Hepatic stellate cell (primary cell): ENCODE measurements around the gene DUS1L.

ENCODE experiments used
- DNase-seq: peaks from one replicate; pipeline ENCODE4 v3.0.0; 2011; ENCODE audit warnings: low spot score

DUS1L gene

DNA sequence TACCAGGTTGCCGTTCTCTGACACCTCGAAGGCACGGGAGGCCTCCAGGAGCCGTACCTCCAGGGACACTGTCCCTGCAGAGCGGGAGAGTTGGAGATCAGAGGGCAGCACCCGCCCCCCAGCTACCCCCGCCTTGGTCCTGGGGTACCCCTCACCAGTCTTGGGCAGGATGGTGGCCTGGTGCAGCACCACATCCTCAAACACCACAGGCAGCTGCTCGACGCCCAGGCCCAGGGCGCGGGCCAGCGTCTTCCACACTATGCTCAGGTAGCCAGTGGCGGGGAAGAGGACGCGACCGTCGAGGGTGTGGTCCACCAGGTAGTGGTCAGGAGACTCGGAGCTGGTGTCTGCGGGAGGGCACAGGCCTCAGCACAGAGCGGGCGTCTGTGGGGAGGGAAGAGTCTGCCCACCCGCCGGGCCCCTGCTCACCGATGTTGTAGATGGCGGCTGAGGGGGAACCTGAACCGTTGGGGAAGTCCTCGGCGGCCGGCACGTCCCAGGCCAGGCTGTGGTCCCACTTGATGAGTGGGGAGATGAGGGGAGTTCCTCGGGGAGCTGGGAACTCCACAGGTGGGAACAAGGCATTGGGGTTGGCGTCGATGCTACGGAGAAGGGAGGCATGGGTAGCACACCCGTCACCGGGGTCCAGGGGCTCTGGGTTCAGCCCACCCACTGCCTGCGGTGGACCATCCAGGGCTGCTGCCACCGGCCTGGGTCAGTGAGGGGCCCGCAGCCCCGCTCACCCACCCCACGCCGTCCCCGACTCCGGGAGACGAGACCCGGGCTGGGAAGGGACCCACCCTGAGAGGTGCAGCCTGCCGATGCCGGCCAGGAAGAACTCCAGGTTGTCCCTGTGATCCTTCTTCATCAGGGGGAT, 22.6 kb upstream of the DUS1L start:
- no peak for DNase-seq

DNA sequence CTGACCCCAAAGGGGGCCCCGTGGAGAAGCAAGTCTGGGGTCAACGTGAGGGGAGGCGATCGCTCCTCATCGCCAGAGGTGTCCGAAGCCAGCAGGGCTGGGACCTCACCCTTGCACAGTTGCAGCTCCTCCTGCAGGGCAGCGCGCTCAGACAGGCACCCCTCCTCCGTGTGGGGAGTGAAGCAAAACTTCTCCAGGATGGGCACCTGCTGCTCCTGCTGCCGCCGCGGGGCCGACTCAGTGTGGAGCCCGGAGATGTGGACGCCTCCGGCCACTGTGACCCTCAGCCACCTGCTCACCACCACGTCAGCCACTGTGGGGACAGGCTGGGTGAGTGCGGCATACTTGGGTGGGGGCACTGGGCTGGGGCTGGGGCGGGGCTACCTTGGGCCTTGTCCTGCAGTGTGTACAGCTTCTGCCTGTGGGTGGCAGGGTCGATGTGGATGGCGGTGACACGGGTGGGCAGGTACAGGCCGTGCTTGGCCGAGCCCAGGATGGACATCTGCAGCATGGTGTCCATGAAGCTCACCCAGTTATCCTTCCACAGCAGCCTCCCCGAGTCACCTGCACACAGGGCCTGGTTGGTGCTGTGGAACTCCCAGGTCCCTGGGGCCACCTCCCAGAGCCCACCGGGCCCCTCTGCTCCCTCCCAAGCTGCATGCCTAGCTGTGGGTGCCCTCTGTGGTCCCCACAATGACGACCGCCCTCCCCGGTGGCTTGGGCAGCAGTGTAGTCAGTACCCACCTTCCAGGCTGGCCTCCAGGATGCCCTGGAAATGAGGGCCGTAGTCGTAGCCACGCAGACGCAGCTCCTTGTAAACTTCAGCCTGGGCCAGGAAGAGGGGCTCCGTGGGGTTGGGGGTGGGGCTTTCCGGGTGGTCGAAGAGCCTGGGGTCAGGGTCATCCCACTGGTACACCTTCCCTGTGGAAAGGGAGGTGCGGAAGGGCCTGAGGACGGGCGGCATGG, 21.6 kb upstream of the DUS1L start:
- no peak for DNase-seq

DNA sequence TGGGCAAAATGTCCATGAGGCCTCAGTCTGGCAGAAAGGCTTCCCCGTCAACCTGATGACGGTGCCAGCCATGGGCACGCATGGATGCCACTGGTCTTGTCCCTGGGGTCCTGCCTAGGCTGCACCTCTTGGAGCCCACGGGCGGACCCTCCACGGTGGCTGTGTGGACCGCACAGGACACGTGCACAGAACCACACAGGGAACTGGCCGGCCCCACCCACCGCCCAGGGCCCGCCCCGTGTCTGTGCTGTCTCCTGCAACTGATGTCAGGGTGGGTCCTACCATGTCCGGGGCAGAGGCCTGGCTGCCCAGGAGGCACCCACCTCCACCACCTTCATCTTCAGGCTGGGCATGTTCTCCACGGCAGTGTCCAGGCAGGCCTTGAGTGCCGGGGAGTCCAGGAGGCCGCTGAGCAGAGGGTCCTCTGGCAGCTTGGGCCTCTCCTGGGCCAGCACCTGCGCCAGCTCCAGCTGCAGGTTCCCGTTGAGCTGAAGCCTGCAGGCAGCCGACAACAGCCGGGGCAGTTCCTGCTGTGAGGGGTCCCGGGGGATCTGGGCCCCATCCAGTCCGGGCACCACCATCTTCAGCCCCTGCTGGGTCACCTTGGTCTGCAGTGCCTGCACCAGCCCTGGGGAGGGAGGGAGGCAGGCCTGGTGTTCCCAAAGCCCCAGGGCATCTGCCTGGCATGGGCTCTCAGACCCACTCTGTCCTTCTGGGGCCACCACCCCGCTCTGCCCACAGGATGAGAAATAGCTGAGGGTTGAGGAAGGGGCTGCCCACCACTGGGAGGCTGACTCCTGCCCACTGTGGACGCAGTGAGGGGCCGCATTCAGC, 20.5 kb upstream of the DUS1L start:
- DNase-seq: no peak

DNA sequence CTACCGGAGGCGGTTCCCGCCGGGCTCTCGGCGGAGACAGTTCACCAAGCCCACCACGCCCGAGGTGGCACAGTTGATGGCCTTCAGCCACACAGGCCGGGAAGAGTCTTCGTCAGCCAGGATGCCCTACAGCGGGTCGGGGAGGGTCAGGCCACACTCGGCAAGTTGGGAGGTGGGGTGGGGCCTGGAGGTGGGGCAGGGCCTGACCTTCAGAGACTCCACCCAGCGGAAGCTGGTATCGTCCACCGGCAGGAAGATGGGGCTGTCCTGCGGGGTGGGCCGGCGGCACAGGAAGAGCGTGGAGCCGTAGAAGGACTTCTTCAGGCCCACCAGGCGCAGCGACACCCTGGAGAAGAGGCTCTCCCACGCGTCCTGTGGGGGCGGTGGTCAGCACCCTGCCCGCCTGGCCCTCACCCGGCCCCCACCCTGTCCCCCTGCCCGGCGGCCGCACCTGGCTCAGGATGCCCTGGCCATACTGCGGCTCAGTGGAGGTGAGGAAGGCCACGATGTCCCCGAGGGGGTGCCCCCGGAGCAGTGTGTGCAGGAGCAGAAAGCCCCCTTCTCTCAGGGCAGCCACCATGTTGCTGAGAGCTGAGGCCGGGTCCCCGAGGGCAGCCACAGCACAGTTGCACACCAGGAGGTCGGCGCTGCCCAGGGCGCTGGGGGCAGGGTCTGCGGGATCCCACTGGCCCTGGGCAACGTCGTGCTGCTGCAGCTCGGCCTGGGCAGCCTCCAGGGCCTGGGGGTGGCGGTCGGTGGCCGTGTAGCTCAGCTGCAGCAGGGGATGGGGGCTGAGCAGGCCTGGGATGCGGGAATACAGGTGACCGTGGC, 19.6 kb upstream of the DUS1L start:
- DNase-seq: no peak

DNA sequence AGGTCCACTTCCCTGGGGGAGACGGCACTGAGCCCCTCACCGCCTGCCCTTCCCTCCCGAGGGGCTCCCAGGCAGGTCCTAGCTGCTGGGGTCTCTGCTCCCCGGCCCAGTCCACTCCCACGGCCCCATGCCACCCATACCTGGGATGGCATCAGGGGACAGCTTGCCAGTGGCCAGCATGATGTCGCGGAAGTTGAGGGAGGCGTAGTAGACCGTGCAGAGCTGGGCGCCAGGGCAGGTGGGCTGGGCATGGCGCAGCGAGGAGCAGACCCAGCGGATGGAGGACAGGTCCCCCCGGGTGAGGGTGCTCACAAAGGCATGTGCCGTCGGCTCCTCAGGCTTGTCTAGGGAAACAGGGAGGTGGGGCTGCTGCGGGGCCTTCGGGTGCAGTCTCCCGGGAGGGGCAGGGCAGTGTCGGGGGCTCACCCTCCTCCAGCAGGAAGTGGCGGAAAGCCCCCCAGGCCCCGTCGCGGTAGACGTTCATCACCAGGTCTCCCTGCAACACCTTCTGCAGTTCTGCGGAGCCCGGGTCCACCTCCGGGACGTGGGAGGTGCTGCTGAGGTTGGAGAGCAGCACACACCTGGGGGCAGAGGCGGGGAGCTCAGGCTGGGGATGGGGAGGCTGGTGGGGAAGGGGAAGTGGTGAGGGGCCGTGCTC, 18.9 kb upstream of the DUS1L start:
- DNase-seq: no peak

DNA sequence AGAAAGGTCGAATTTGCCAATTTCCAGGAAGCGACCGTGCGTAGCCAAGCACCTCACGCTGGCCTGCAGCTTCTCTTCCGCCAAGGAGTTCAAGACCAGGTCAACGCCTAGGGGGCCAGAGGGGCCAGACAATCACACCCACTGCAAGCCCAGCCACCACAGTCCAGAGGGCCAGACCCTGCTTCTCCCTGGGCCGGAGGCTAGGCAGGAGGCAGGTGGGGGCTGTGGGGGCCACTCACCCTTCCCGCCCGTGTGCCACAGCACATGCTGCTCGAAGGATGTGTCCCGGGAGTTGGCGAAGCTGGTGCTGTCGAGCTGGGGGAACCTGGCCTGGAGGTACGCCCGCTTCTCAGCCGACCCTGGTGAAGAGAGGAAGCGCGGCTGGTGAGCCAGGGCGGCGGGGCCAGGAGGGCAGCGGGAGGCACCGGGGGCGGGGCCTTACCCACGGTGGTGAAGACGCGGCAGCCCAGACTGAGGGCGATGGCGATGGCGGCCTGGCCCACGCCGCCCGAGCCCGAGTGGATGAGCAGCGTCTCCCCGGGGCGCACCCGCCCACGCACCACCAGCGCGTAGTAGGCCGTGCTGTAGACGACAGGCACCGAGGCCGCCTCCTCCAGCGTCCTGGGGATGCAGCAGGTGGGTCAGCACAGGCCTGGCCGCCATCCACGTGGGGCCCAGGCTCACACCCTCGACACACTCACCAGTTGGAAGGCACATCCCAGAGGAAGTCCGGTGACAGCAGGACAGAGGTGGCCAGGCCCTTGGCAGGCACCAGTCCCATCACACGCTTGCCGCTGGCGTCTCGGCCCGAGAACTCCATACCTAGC, 18.1 kb upstream of the DUS1L start:
- DNase-seq: no peak

DNA sequence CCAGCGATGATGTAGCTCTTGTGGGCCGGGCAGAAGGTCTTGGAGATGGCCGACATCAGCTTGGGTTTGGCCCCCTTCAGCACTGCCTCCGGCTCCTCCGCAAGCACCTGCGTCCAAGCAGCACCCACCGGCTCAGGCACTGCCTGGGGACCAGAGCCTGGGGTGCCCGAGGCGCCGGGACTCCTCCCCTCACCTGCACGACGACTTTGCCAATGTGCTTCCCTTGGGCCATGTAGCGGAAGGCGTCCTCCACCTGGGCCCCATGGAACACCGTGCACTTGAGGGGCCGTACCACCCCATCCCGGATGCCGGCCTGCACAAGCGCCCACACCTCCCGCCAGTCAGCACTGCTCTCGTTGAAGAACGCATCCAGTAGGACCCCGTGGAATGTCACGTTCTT, 17.4 kb upstream of the DUS1L start:
- no peak for DNase-seq

DNA sequence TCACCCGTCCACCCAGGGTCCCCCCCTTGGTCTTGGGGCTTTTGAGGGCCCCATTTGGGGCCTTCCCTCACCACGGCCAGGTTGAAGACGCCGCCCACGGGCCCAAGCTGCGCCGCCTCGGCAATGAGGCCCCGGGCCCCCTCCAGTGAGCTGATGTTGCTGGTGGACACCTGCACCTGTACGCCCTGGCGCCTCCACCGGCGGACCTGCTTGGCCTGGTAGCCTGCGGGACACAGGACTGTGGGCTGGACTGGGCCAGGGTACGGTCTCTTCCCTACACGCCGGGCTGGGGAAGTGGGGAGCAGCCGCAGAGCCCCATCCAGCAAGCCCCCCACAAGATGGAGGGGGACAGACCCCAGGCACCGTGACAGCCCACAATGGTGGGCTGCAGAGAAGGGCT, 16.9 kb upstream of the DUS1L start:
- no peak for DNase-seq

DNA sequence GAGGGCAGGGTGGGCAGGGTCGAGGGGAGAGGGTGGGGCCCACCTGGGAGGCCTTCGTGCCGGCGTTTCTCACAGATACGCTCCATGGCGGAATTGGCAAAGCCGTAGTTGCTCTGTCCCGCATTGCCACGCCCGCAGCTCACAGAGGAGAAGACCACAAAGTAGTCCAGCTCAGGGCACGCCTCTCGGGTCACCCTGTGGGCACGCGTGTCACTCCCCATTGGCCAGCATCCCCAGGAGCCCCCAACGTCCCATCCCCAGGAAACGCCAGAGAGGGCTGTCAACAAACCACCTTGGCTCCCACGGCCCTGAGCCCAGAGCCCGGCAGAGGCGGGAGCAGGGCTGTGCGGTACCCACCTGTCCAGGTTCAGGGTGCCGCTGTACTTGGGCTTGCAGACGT, 16.4 kb upstream of the DUS1L start:
- DNase-seq: no peak

DNA sequence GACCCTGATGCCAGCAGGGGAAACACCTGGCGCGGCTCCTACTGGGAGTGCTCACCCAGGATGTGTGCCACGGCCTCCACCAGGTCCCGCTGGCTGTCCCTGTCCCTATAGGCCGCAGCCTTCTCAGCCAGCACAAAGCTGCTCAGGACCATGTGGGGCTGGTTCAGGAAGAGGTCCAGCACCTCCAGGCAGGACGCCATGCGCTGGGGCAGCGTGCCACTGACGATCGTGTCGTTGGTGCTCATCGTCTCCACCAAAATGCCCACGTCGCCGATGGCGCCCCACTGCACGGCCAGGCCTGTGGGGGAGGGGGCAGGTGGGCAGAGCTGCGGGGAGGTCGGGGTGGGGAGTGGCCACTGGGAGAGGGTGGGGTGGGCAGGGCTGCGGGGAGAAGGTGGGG, 15.9 kb upstream of the DUS1L start:
- no peak for DNase-seq

DNA sequence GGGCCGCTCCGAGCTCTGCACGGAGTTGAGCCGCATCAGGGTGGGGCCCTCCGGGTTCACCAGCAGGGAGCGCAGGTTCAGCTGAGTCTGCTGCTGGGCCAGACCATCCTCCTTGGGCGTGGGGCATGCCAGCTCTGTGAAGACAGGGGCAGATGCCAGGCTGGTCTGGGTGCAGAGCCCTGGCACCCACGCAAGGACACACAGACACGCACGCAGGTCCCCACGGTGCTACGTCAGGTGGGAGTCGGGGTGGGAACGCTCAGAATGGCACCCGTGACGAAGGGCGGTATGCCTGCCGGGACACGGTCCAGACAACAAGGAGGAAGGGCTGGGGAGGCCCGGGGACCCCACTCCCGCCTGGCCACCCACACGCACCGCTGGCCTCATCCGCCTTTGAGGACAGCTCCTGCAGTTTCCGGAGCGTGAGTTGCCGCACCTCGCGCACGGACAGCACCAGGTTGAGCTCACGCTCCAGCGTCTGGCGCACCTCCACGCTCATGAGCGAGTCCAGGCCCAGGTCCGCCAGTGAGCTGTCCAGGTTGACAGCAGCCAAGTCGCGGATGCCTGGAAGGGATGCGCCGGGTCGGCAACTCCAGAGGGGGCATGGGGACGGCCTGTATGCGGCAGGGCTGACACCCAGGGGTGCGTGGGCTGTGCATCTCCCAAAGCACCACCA, 15.3 kb upstream of the DUS1L start:
- DNase-seq: no peak

DNA sequence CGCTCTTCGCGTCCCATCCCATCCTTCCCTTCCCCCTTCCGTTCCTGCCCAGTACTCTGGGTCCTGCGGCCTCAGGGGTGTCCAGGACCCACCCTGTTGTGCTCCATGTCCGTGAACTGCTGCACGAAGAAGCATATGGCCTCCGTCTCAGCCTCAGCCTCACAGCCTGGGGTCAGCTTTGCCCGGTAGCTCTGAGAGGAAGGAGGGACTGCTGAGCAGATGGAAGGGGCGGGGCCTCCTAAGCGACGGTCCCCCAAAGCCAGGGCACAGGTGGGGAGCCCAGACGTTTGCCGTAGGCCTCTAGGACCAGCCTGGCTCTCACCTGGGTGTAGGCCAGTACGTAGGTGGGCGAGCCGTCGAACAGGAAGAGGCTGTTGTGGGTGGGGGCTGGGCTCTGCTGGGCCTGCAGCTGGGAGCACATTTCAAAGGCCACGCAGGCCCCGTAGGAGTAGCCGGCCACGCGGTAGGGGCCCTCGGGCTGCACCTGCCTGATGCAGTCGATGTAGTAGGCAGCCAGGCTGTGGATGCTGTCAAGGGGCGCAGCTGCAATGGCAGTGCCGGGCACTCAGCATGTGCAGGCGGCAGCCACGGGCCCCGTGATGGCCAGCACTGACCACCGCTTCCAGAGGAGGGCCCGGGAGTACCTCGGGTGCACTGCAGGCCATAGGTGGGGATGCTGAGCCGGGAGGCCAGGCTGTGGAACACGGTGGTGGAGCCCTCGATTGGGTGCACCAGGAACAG, 14.6 kb upstream of the DUS1L start:
- DNase-seq: no peak

DNA sequence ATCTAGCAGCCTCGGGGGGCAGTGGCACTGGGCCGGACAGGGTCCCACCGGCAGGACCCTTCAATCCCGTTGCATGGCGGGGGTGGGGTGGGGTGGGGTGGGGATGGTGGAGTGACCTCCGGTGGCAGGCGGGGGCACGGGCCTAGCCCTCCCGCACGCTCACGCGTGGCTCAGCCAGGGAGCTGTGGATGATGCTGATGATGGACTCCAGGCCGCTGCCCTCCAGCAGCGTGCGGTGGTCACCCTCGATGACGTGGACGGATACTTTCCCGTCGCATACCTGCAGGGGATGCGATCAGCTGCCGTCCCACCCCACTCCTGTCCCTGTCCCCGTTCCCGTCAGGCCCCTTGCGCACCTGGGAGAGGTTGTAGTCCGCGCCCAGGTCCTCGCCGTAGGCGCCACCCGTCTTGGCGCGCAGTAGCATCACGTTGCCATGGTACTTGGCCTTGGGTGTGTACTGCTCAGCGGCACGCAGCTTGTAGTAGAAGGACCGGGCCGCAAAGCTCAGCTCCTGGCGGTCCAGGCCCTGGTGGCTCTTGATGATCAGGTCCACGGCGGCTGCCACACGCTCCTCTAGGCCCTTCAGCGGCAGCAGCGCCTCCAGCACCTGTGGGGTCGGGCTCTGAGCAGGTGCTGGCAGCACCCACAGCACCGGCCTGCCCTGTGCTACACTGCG, 13.5 kb upstream of the DUS1L start:
- no peak for DNase-seq

DNA sequence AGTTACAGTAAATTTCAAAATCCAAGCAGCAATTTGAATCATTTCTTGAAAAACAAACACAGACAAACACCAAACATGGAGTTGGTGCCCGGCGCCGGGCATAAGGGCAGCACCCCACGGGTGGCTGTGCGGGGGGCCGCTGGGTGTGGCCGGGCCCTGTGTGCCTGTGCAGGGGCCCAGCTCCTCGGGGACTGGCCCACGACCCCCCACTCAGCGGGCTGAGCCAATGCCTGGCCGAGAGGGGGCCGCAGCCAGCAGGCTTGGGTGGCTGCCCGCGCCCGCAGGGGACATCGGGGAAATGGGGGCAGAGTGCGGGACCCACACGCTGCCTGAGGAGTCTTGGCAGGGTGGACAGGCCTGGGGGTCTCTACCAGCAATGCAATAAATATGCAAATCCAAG, 12.8 kb upstream of the DUS1L start:
- DNase-seq: no peak

DNA sequence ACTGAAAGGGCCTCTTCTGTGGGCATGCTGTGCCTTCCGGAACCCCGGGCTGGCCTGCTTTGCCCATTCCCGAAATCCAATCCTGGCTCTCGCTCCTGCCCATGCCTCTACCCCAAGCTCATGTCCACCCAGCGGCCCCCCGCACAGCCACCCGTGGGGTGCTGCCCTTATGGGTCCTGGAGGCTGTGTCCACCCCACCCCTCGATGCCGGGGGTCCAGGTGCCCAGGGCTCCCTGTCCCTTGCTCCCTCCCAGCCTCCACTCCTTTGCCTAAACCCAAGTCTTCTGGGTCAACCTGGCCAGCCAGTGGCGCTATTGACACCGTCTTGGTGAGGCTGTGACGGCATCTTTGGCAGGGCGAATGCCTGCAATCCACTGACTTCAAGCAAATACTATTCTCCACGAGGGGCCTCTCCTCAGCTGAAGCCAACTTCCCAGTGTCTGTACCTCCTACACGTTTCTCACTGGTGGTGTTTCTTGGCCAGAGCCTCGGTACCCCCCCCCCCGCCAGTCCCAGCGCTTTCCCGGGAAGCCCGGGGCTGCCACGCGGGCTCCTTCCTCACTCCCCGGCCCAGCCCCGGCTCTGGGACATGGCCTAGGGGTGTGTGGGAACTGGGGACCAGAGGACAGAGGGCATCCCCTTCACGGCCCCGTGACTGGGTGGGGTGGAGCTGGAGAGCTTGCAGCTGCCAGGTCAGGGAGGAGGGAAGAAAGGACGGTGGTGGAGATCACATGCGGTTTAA, 12.2 kb upstream of the DUS1L start:
- DNase-seq: no peak

DNA sequence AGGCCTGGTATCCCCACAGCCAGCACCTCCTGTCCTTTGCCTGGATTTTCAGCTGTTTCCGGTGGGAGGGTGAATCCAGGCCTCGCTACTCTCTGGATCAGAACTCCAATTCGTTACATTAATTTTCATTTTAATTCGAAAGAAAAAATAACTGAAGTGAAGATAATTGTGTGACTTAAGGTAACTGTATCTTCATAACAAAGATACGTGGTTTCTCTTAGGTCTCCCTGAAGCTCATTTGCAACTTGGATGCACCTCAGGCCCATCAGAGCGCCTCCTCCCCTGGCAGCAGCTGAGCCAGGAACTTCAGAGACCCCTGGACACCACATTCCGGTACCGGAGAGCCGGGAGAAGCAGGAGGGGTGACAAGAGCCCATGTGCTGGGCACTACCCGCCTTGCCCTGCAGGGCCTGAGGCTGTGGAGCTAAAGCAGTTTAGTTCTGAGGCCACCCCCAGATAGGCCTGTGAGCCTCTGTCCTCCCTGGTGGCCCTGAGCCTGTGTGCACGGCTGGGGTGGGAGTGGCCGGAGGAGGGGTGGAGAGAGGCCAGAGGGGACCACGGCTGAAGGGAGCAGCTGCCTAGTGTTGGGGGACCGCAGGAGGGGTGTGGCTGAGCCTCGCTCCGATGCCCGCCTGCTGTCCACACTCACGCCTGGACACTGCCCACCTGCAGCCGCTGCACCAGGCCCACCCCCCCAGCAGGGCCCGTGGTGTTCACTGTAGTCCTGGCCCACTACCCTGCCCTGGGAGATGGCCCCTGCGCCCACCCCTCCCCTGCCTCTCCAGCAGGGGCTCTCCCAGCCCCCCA, 11.4 kb upstream of the DUS1L start:
- DNase-seq: no peak
